Measurements from ENCODE around the gene GNMT. TPM values are rescaled to one million over a fixed set of nuclear protein-coding genes. Genes with fewer than 3 reads are reported as not detected.

The GNMT gene
- total RNA-seq, 4 donors from 2014 or later, result 0.68 TPM; not detected in 3

GRCh38 chr6:42978487-42978838 lies 17.9 kb downstream of the GNMT start:
- H3K4me3 ChIP-seq, result peak overlapping the region; percentile 53 to 99 (median 89)
- TF ChIP-seq EP300 (IDR thresholded peaks at IDR 0.05; ENCODE audit: low read depth), result no peak
- no peak for TF ChIP-seq POLR2AphosphoS5 (IDR thresholded peaks at IDR 0.05)
- TF ChIP-seq CTCF (IDR thresholded peaks at IDR 0.05), result no peak
- no peak for TF ChIP-seq POLR2A (IDR thresholded peaks at IDR 0.05)
- 0% methylated on average over 6 of the region's 28 CpGs; no CpG with 5 or more reads in 1 of the 2 donors for WGBS, 2 donors (ENCODE audit: low coverage in 1 of 2)
- H3K36me3 ChIP-seq, result no peaks in the 10 kb centered on the region
- in situ Hi-C loops (cut with MboI; ENCODE audit: low pct_ligation_motif_present in 1 of 4, low pct_unique_long_range_greater_than_20kb in 1 of 4, low sequenced_read_pairs in 3 of 4) (no loop called here), intact Hi-C loops (cut with DNase I; ENCODE audit: low total_unique reads) (no loop called here)
- peak; percentile 51 for DNase-seq
- H3K9me3 ChIP-seq, result no peaks in the 10 kb centered on the region
- peak overlapping the region; percentile 95 to 99 (median 96) for H3K27ac ChIP-seq
- H3K4me1 ChIP-seq, result peaks cover 10 to 33% (median 21%) of the 10 kb centered on the region in 4 donors
- H3K27me3 ChIP-seq, result no peaks in the 10 kb centered on the region

DNA sequence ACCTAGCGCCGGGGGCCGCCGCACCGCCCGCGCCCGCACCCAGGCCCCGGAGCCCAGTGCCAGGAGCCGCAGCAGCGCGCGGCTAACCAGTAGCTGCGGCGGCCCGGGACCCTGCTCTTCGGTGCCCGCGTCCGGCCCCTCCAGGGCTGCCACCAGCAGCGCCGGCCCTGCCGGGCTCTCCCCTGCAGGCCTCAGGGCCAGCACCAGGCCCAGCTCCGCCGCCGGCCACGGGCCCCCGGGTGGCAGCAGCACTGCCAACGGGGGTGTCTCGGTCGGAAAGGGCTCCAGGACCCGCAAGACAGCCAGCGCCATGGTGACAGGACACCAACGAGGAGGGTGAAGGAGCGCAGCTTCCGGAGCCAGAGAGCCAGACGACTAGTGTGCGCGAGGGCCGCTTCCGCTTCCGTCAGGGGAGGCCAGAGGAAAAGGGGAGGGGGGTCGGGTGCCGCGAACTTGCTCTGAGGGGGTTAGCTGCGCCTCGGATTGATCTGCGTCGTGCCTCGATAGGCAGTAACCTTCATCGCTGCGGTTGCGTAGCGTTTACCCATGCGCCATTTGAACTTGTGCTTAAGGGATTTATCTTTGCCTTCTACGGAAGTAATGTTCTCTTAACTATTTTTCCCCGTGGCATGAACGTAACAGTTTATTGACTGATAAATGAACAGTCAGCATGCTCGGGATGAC lies 18.4 kb downstream of the GNMT start, which contains the start of gene PEX6:
Gene PEX6 (minus strand): TSS at position 343 of the 684 bp plus-strand sequence. CDS start 31 bp downstream, at position 312.
- intact Hi-C loops (cut with DNase I; ENCODE audit: low total_unique reads), result no loop called here
- peak within 1 kb of the TSS; percentile 53 to 99 (median 89) for H3K4me3 ChIP-seq

GRCh38 chr6:42979523-42980177 lies 19.1 kb downstream of the GNMT start:
- Histone ChIP-seq H3K36me3 (no peaks in the 10 kb centered on the region), H3K9me3 (no peaks in the 10 kb centered on the region), H3K27me3 (no peaks in the 10 kb centered on the region), H3K27ac (peak overlapping the region; percentile 95 to 99 (median 96)), H3K4me3 (peak overlapping the region; percentile 53 to 99 (median 89)), H3K4me1 (peaks cover 15 to 39% (median 23%) of the 10 kb centered on the region in 4 donors)
- in situ Hi-C loops (cut with MboI; ENCODE audit: low pct_ligation_motif_present in 1 of 4, low pct_unique_long_range_greater_than_20kb in 1 of 4, low sequenced_read_pairs in 3 of 4) (no loop called here), intact Hi-C loops (cut with DNase I; ENCODE audit: low total_unique reads) (no loop called here)
- no peak for DNase-seq
- TF ChIP-seq CTCF (IDR thresholded peaks at IDR 0.05), result peak in 2 of 5 experiments; percentile 9 to 24
- TF ChIP-seq POLR2A (IDR thresholded peaks at IDR 0.05), result no peak
- TF ChIP-seq EP300 (IDR thresholded peaks at IDR 0.05; ENCODE audit: low read depth), result no peak
- 53 to 87% methylated on average over 5 to 9 of the region's 9 CpGs for WGBS, 2 donors (ENCODE audit: low coverage in 1 of 2)

More for the DNA sequence above, 18.4 kb downstream of the GNMT start, which contains the start of gene PEX6:
- peak; percentile 76 for TF ChIP-seq POLR2A (IDR thresholded peaks at IDR 0.05)
- no peak for TF ChIP-seq EP300 (IDR thresholded peaks at IDR 0.05; ENCODE audit: low read depth)
- TF ChIP-seq CTCF (IDR thresholded peaks at IDR 0.05), result no peak
- TF ChIP-seq POLR2AphosphoS5 (IDR thresholded peaks at IDR 0.05), result peak; percentile 62 to 96 (median 85)
- H3K4me1 ChIP-seq, result peaks cover 15 to 38% (median 23%) of the 10 kb centered on the region in 4 donors
- H3K27ac ChIP-seq, result peak within 1 kb of the TSS; percentile 95 to 99 (median 96)
- DNase-seq, result peak; percentile 92
- H3K36me3 ChIP-seq, result no peaks in the 10 kb centered on the region
- no peaks in the 10 kb centered on the region for H3K9me3 ChIP-seq
- WGBS, 2 donors (ENCODE audit: low coverage in 1 of 2), result 0% methylated on average over 4 to 41 of the region's 59 CpGs
- H3K27me3 ChIP-seq, result no peaks in the 10 kb centered on the region
- in situ Hi-C loops (cut with MboI; ENCODE audit: low pct_ligation_motif_present in 1 of 4, low pct_unique_long_range_greater_than_20kb in 1 of 4, low sequenced_read_pairs in 3 of 4), result no loop called here

DNA sequence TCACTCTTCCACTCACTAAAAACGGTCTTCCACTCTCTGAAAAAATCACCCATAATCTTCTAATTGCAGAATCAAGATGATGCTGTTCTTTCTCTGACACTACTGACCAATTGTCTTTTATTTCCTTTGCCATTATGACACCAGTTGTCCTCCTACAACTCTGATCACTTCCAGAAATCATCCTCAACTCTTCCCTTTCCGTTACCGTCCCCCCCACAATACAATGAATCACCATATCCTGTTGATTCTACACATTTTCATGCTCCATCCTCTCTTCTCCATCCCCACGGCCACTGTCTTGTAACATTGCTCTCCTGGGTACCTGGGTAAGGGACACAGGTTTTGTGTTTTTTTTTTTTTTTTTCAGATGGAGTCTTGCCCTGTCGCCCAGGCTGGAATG lies 21.3 kb downstream of the GNMT start:
- WGBS, 2 donors (ENCODE audit: low coverage in 1 of 2), result 84% methylated on average over 5 of the region's 5 CpGs
- H3K9me3 ChIP-seq, result no peaks in the 10 kb centered on the region

More for the DNA sequence above, 21.3 kb downstream of the GNMT start:
- no peak for DNase-seq
- in situ Hi-C loops (cut with MboI; ENCODE audit: low pct_ligation_motif_present in 1 of 4, low pct_unique_long_range_greater_than_20kb in 1 of 4, low sequenced_read_pairs in 3 of 4), result no loop called here
- Histone ChIP-seq H3K27ac (no peak overlapping the region), H3K4me3 (no peak overlapping the region), H3K27me3 (no peaks in the 10 kb centered on the region), H3K36me3 (no peaks in the 10 kb centered on the region), H3K4me1 (peaks cover 28 to 50% (median 39%) of the 10 kb centered on the region in 4 donors)
- no peak for TF ChIP-seq POLR2AphosphoS5 (IDR thresholded peaks at IDR 0.05)
- TF ChIP-seq POLR2A (IDR thresholded peaks at IDR 0.05), result no peak
- no peak for TF ChIP-seq EP300 (IDR thresholded peaks at IDR 0.05; ENCODE audit: low read depth)
- no peak for TF ChIP-seq CTCF (IDR thresholded peaks at IDR 0.05)
- intact Hi-C loops (cut with DNase I; ENCODE audit: low total_unique reads), result no loop called here
